Fibroblast of gingiva (primary cell): ENCODE data around the gene VAC14.

Source experiments
- DNase-seq: peaks from one replicate; pipeline ENCODE4 v3.0.0-alpha.2; 2011; ENCODE audit warnings: low read depth

Gene VAC14

GRCh38 chr16:70786020-70786755 is 14.8 kb downstream of the VAC14 start:
- no peak for DNase-seq

DNA sequence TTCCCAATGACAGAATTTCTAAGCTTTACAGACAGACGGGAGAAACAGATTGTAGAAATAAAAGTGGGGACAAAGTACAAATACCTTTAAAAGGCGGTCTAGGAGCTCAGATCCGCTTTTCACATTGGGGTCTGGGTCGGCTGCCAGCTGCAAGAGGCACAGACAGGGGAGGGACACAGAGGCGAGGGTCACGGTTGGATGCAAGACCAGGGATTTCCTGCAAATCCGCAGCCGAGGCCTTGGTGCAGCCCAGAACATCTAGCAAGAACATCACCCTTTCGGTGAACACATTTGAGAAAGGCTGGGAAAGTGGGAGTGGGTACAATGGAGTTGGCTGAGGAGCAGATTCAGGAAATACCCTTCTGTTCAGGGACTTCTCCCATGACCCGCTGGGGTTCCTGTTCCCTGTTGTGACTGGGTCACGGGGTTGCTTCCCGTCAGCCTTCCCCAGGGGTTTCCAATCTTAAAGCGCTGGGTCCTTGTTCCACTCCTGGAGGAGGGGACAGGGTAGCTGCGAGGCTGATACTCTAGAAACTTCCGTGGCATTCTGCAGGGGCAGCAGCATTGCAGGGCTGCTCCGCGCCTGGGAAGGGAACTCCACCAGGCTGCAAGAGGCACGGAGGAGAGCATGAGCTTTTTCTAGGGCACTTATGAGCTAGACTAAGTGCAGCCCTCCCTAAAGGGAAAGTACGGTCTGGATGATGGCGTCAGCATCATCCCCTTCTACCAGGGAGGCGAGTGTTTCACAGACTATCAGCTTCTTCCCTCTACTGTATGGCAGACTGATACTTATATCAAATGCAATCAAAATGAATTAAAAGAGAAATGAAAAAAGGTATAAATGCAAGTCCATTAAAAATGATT is 16.0 kb downstream of the VAC14 start:
- no peak for DNase-seq

DNA sequence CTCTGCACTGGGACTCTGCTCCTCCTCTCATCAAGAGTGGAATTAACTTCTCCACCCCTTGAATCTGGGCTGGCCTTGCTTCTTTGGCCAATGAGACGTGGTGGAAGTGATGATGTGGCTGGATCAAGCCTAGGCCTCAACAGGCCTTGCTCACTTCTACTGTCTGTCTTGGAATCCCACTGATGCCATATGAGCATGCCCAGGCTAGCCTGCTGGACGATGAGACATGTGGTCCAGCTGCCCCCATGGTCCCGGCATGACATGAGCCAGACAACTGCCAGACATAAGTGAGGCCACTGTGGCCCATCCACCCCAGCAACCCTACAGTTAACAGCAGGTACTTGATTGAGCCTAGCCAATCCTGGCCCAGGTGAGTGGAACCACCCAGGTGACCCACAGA is 18.7 kb downstream of the VAC14 start:
- no peak for DNase-seq

DNA sequence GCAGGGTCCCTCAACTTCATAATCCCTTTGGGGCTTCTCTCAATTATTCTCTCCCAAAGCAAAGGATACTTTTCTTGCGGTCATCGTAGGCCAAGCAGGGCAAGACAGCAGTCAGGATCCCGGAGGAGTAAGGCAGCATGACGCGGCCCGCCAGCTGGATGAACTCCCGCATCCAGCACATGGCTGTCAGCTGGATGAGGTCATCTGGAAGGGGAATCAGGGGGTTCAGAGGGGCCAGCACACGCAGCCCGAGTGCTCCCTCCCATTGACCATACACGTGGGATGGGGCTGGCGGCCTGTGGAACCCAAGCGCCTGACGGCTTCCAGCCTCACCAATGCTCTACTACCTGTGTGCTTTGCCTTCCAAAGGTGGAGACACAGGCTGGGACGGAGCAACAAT is 19.2 kb downstream of the VAC14 start:
- no peak for DNase-seq

GRCh38 chr16:70780546-70780945 is 20.4 kb downstream of the VAC14 start:
- DNase-seq: no peak

- DNase-seq: peak; percentile 61
Measured at GRCh38 chr16:70779361-70779760, 21.6 kb downstream of the VAC14 start.

DNA sequence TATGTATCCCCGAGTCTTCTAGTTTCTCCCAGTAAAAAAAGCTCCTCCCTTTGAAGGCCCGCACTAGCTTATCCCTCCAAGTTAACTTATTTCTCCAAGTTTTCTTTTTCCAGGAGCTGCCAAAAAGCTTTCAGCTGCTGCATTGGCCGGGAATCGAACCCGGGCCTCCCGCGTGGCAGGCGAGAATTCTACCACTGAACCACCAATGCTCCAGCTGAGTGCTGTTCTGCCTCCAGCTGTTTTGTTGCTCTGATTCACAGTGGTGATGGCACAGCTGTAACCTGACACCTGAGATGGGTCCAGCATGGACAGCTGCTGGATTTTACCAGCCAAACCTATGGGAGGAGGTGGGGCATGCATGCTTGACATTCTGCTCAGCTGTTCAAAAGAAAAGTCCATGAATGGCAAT is 22.1 kb downstream of the VAC14 start:
- DNase-seq: peak; percentile 87

DNA sequence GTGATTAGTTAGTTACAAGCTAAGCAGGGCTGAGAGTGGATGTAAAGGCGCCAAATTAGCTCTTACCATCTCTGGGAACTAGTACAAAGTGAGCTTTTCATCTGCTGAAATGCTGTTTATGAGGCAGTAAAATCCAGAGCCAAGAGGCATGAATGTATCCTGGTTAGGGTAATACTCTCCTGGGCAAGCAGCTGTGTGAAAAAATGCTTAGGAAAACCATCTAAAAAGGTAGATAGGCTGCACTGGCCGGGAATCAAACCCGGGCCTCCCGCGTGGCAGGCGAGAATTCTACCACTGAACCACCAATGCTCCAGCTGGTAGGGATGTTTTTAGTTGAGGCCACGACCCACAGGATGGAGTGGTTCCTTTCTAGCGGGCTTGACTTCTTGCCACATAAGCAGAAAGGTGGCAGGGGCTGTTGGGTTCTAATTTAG is 23.0 kb downstream of the VAC14 start:
- peak; percentile 52 for DNase-seq

GRCh38 chr16:70777496-70777895 is 23.5 kb downstream of the VAC14 start:
- no peak for DNase-seq

GRCh38 chr16:70775399-70775798 is 25.6 kb downstream of the VAC14 start:
- no peak for DNase-seq

DNA sequence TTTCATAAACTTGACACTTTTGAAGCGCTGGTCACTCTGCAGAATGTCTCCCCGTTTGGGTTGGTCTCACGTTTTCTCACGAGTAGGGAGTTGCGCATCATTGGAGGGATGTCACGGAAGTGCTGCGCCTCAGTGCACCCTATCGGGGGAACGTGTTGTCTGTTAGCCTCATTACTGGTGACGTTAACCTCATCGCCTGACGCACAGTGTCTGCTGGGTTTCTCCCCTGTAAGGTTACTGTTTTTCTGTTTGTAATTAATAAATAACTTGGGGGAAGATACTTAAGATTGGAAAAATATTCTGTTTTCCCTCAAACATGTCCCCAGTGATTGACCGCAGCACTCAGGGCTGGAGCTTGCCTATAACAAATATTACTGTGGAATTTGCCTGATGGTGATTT is 26.7 kb downstream of the VAC14 start:
- DNase-seq: no peak

- DNase-seq: peak; percentile 27
Measured at GRCh38 chr16:70772493-70772892, 28.5 kb downstream of the VAC14 start.

- peak; percentile 41 for DNase-seq
Measured at GRCh38 chr16:70770626-70771552, 30.1 kb downstream of the VAC14 start.

- DNase-seq: no peak
Measured at GRCh38 chr16:70770291-70770625, 30.7 kb downstream of the VAC14 start.

GRCh38 chr16:70769761-70770160 is 31.2 kb downstream of the VAC14 start:
- DNase-seq: no peak

DNA sequence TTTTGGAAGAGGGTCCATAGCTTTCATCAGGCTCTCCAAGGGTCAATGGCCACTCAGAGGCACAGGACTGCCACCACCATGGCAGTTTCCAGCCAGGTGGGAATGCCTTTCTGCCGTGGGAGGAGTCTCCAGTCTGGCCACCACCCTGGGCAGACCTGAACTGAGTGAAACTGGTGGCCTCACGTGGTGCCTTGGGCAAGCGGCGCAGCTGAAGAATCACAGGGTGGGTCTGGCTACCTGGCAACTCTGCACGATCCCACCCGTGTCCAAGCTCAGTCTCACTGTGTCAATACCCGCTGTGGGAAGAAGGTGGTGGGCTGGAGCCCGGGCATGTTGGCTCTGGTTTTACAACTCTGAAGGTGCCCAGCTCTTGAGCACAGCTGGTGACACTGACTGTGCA is 31.8 kb downstream of the VAC14 start:
- DNase-seq: no peak

DNA sequence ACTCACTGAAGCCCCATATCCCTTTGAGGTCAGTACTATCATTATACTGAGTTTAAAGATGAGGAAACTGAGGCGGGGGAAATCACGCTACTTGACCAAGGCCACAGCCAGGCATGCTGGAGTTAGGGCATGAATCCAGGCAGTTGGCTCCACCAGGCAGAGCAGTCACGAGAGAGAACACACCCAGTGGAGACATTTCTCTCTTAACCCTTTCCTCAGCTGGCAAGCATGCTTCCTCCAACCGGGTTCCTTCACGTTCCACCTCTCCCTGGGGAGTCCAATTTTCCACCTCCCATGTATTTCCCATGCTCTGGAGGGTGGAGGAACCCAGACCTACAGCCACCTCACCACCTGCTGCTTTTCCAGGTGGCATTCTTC is 32.8 kb downstream of the VAC14 start:
- DNase-seq: peak; percentile 36

DNA sequence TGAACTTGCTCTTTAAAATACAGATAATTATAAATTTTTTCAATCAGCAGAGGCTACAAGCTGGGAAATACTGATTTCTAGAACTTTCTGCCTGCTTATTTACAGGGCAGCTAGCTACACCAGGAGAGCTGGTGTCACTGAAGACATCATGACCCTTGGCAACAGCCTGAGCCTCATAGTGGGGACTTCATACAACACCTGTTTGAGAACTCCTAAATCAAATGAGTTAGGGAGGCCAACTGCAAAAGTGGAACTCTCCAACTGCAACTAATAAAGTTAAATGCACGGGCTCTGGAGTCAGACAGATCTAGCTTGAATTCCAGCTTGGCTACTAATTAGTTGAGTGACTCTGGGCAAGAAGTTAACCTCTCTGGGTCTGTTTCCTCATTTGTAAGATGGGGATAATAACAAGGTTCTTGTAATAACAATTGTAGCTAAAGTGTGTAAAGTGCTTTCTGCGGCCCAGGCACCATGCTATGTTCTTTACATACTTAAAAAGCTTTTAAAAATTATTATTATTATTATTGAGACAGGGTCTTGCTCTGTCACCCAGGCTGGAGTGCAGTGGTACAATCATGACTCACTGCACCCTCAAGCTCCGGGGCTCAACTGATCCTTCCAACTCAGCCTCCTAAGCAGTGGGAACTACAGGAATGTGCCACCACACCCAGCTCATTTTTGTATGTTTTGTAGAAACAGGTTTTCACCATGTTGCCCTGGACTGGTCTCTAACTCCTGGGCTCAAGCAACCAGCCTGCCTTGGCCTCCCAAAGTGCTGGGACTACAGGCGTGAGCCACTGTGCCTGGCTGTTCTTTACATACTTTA is 33.4 kb downstream of the VAC14 start:
- DNase-seq: peak; percentile 13

GRCh38 chr16:70766658-70767057 is 34.3 kb downstream of the VAC14 start:
- DNase-seq: no peak

DNA sequence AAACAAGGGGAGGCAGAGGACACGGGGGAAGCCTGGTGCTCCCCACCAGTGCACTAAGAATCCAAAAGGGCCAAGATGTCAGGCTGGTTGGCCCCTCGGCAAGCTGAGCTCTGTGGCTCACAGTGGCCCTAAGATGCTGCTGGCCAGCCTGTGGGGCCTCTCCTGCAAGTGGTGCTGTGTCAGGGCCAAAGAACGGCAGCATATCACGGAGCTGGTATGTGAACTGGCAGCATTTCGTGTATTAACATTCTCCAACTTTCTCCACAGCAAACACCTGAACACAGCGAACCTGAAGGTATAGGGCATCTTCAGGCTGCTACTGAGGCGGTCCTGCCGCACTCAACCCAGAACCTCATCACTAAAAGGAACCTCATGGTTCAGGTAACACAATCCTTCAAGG is 34.8 kb downstream of the VAC14 start:
- no peak for DNase-seq

GRCh38 chr16:70765491-70765890 is 35.5 kb downstream of the VAC14 start:
- no peak for DNase-seq

- no peak for DNase-seq
Measured at GRCh38 chr16:70764632-70765031, 36.3 kb downstream of the VAC14 start.
